DND-41 (cell line): Measurements from ENCODE around the gene SPRR3.

Experiments
- CTCF ChIP-seq: IDR thresholded peaks from 2 replicates; pipeline ENCODE4 v1.5.1; 2012; ENCODE audit warnings: borderline replicate concordance, low read length, moderate library complexity, mild to moderate bottlenecking; ENCODE audit not compliant: poor library complexity, severe bottlenecking; ENCODE audit errors: extremely low read depth
- EZH2 ChIP-seq: IDR thresholded peaks from 3 replicates; pipeline ENCODE4 v1.6.1; 2012; ENCODE audit warnings: borderline replicate concordance, low read depth, mild to moderate bottlenecking, moderate library complexity, low read length, inconsistent platforms; ENCODE audit not compliant: severe bottlenecking

GRCh38 chr1:153000294-153000693, 1.3 kb upstream of the SPRR3 start:
- no peak for TF ChIP-seq CTCF
- no peak for TF ChIP-seq EZH2
